K562 (cell line): Measurements from ENCODE around the gene AHCYL2. TPM values are rescaled to one million over a fixed set of nuclear protein-coding genes. Genes with fewer than 3 reads are reported as not detected.

Experiments
- ATF1 ChIP-seq, 2 experiments: fragments of 450-650 bp in 1 of 2; IDR thresholded peaks; 2 replicates each; pipeline ENCODE4 v1.6.1; 2016; ENCODE audit warnings: missing compliant biosample characterization in 1 of 2, missing genetic modification characterization in 1 of 2
- CAMTA2 ChIP-seq: fragments of 250-450 bp; sonication (Bioruptor Pico); conservative IDR thresholded peaks from 2 replicates; pipeline ENCODE4 v1.5.1; 2022
- E2F6 ChIP-seq, 2 experiments: IDR thresholded peaks; 2 replicates each; pipeline ENCODE4 v1.6.1; 2011; ENCODE audit warnings: borderline replicate concordance in 1 of 2, control low read depth in 1 of 2, low read depth in 1 of 2, low read length in 1 of 2, mild to moderate bottlenecking in 1 of 2, mixed read lengths in 1 of 2, moderate library complexity in 1 of 2; ENCODE audit not compliant: insufficient read depth in 1 of 2, insufficient read length in 1 of 2, poor library complexity in 1 of 2, severe bottlenecking in 1 of 2; ENCODE audit errors: extremely low read depth in 1 of 2
- FUS ChIP-seq: fragments of 200-400 bp; formaldehyde crosslinking; optimal IDR thresholded peaks from 2 replicates; pipeline ENCODE3; 2017; ENCODE audit warnings: low read depth, low read length
- HIVEP1 ChIP-seq: fragments of 250-450 bp; sonication (Bioruptor Pico); IDR thresholded peaks from 2 replicates; pipeline ENCODE4 v1.4.0; 2020; ENCODE audit warnings: mild to moderate bottlenecking
- HNRNPLL ChIP-seq: fragments of 200-400 bp; formaldehyde crosslinking; IDR thresholded peaks from 2 replicates; pipeline ENCODE4 v1.6.1; 2017; ENCODE audit warnings: low read length, low read depth, mild to moderate bottlenecking; ENCODE audit not compliant: poor library complexity, severe bottlenecking
- MAZ ChIP-seq, 2 experiments: fragments of 450-650 bp in 1 of 2; sonication (generic) in 1 of 2; formaldehyde crosslinking; IDR thresholded peaks in 1 of 2; conservative IDR thresholded peaks in 1 of 2; 2 replicates each; pipeline versions ENCODE4 v1.4.0 to v1.5.0; 2020; ENCODE audit warnings: mild to moderate bottlenecking in 1 of 2, missing genetic modification reagents in 1 of 2
- MTF1 ChIP-seq: fragments of 250-450 bp; sonication (Bioruptor Pico); IDR thresholded peaks from 2 replicates; pipeline ENCODE4 v1.9.0; 2021; ENCODE audit warnings: moderate library complexity, mild to moderate bottlenecking, inconsistent platforms, borderline replicate concordance
- NCOA2 ChIP-seq, 2 experiments: fragments of 450-650 bp; IDR thresholded peaks; 2 replicates each; pipeline ENCODE4 v1.6.1; 2018; ENCODE audit warnings: mild to moderate bottlenecking in 2 of 2, moderate library complexity in 1 of 2; ENCODE audit not compliant: partially characterized antibody in 2 of 2
- NFXL1 ChIP-seq: fragments of 450-650 bp; formaldehyde crosslinking; IDR thresholded peaks from 2 replicates; pipeline ENCODE4 v1.4.0; 2021; ENCODE audit warnings: mild to moderate bottlenecking
- NONO ChIP-seq, 2 experiments: fragments of 200-400 bp in 1 of 2; fragments of 450-650 bp in 1 of 2; formaldehyde crosslinking in 1 of 2; IDR thresholded peaks; 2 replicates each; pipeline ENCODE4 v1.6.1; 2017; ENCODE audit warnings: low read depth in 2 of 2, mild to moderate bottlenecking in 2 of 2, moderate library complexity in 2 of 2, low read length in 1 of 2
- NR4A1 ChIP-seq, 2 experiments: fragments of 250-450 bp in 1 of 2; fragments of 450-650 bp in 1 of 2; sonication (Bioruptor Pico) in 1 of 2; IDR thresholded peaks; 2 replicates each; pipeline versions ENCODE4 v1.4.0 to v1.6.1; 2016 to 2020; ENCODE audit warnings: mild to moderate bottlenecking in 2 of 2, missing compliant biosample characterization in 1 of 2, missing genetic modification characterization in 1 of 2, moderate library complexity in 1 of 2
- SP1 ChIP-seq: sonication (generic); formaldehyde crosslinking; IDR thresholded peaks from 2 replicates; pipeline ENCODE4 v1.8.1; 2022; ENCODE audit warnings: mild to moderate bottlenecking, missing genetic modification reagents
- XRCC5 ChIP-seq: fragments of 200-400 bp; formaldehyde crosslinking; IDR thresholded peaks from 2 replicates; pipeline ENCODE4 v1.6.1; 2017; ENCODE audit warnings: low read depth, mild to moderate bottlenecking, low read length
- YY1 ChIP-seq, 3 experiments: IDR thresholded peaks; 2 replicates each; pipeline ENCODE4 v1.6.1; 2011; ENCODE audit warnings: low read length in 2 of 3, mild to moderate bottlenecking in 2 of 3, moderate library complexity in 2 of 3, borderline replicate concordance in 1 of 3, control low read depth in 1 of 3, low read depth in 1 of 3; ENCODE audit not compliant: insufficient read depth in 3 of 3, insufficient replicate concordance in 2 of 3, control insufficient read depth in 1 of 3, insufficient read length in 1 of 3; ENCODE audit errors: extremely low read depth in 1 of 3
- ZBTB49 ChIP-seq: sonication (generic); formaldehyde crosslinking; IDR thresholded peaks from 2 replicates; pipeline ENCODE4 v1.8.0; 2022; ENCODE audit warnings: missing genetic modification reagents, mild to moderate bottlenecking, borderline replicate concordance
- ZNF23 ChIP-seq: fragments of 250-450 bp; sonication (Bioruptor Pico); IDR thresholded peaks from 2 replicates; pipeline ENCODE4 v1.4.0; 2020; ENCODE audit warnings: mild to moderate bottlenecking
- ZNF232 ChIP-seq: sonication (generic); formaldehyde crosslinking; IDR thresholded peaks from 2 replicates; pipeline ENCODE4 v1.8.0; 2022; ENCODE audit warnings: mild to moderate bottlenecking, missing genetic modification reagents
- ZNF639 ChIP-seq, 2 experiments: fragments of 200-800 bp in 1 of 2; sonication (Bioruptor generic) in 1 of 2; sonication (generic) in 1 of 2; formaldehyde crosslinking in 1 of 2; IDR thresholded peaks in 1 of 2; conservative IDR thresholded peaks in 1 of 2; 2 replicates each; pipeline versions ENCODE4 v1.5.0 to v1.6.1; 2016 to 2020; ENCODE audit warnings: missing compliant biosample characterization in 1 of 2, missing genetic modification characterization in 1 of 2, missing genetic modification reagents in 1 of 2
- polyA plus RNA-seq, 8 experiments: library from polyadenylated mRNA; depleted of rRNA in 4 of 8; stranded (reverse) in 5 of 8; unstranded in 3 of 8; fragments of >200 nt; fragmentation: Nextera tagmentation in 2 of 8; fragmentation: Illumina TruSeq in 1 of 8; extraction: Ambion mirVana in 2 of 8; extraction: Trizol in 1 of 8; gene quantifications; 2 replicates each; pipeline versions ENCODE4 v1.2.1 to v1.2.3, GENCODE V29; 2011 to 2014; ENCODE audit warnings: inconsistent platforms in 1 of 8, missing spikeins in 1 of 8
- total RNA-seq, 7 experiments: library from RNA; depleted of rRNA in 6 of 7; stranded (reverse); fragments of >200 nt in 6 of 7; fragmentation: Illumina TruSeq in 2 of 7; extraction: Trizol in 2 of 7; gene quantifications; 2 replicates each; pipeline versions ENCODE4 v1.2.1 to v1.2.3, GENCODE V29; 2011 to 2021; ENCODE audit warnings: low replicate concordance in 1 of 7

AHCYL2 gene
- total and polyA plus RNA-seq, 9 of the 15 experiments (the other 6 are each of a cell fraction or from before 2014, with no cell fraction given), result 0.93 to 10.5 (median 5.2) TPM

- TF ChIP-seq E2F6 (IDR thresholded peaks at IDR 0.05; ENCODE audit: borderline replicate concordance in 1 of 2, extremely low read depth in 1 of 2, insufficient read depth in 1 of 2, insufficient read length in 1 of 2, low read depth in 1 of 2, low read length in 1 of 2, poor library complexity in 1 of 2, severe bottlenecking in 1 of 2), result peak; percentile 24 to 25
- TF ChIP-seq NCOA2 (IDR thresholded peaks at IDR 0.05; ENCODE audit: partially characterized antibody in 2 of 2), result no peak
- no peak for TF ChIP-seq ATF1 (CRISPR knock-in tag; IDR thresholded peaks at IDR 0.05)
- peak; percentile 12; the same call in 1 of the 2 replicates for TF ChIP-seq ATF1 (tag; IDR thresholded peaks at IDR 0.05)
- peak in 1 of 2 experiments; percentile 45; a peak in 3 of 4 replicates for TF ChIP-seq MAZ (CRISPR knock-in tag; conservative IDR thresholded peaks at IDR 0.05 in 1 of 2, IDR thresholded peaks at IDR 0.05 in 1 of 2)
- no peak for TF ChIP-seq HNRNPLL
- TF ChIP-seq CAMTA2 (CRISPR knock-in tag), result peak; percentile 89; the same call in 1 of the 2 replicates
- TF ChIP-seq ZNF232 (CRISPR knock-in tag), result peak; percentile 59; the same call in 1 of the 2 replicates
- TF ChIP-seq YY1 (IDR thresholded peaks at IDR 0.05; ENCODE audit: borderline replicate concordance in 1 of 3, control insufficient read depth in 1 of 3, extremely low read depth in 1 of 3, insufficient read depth in 3 of 3, insufficient read length in 1 of 3, insufficient replicate concordance in 2 of 3, low read depth in 1 of 3, low read length in 2 of 3), result peak in 1 of 3 experiments; percentile 44
- no peak for TF ChIP-seq NFXL1 (CRISPR knock-in tag)
- 0 out of 4 replicates have a peak, but pooled peaks of 1 of the 2 experiments have one; percentile 43 for TF ChIP-seq ZNF639 (CRISPR knock-in tag; conservative IDR thresholded peaks at IDR 0.05 in 1 of 2, IDR thresholded peaks at IDR 0.05 in 1 of 2)
- TF ChIP-seq NONO (IDR thresholded peaks at IDR 0.05; ENCODE audit: low read depth in 2 of 2, low read length in 1 of 2), result peak in 1 of 2 experiments; percentile 88; a peak in 2 of 4 replicates
- 0 out of 2 replicates have a peak, but pooled peaks have one; percentile 10 for TF ChIP-seq SP1 (CRISPR knock-in tag)
- peak; percentile 35; the same call in 1 of the 2 replicates for TF ChIP-seq XRCC5
- TF ChIP-seq MTF1 (CRISPR knock-in tag), result 0 out of 2 replicates have a peak, but pooled peaks have one; percentile 35
- no peak for TF ChIP-seq ZNF23
- no peak for TF ChIP-seq NR4A1 (CRISPR knock-in tag; IDR thresholded peaks at IDR 0.05)
- TF ChIP-seq NR4A1 (tag; IDR thresholded peaks at IDR 0.05), result 0 out of 2 replicates have a peak, but pooled peaks have one; percentile 15
- TF ChIP-seq HIVEP1 (CRISPR knock-in tag), result 0 out of 2 replicates have a peak, but pooled peaks have one; percentile 55
- peak; percentile 74 for TF ChIP-seq FUS
- TF ChIP-seq ZBTB49 (CRISPR knock-in tag), result peak; percentile 87; the same call in 1 of the 2 replicates
Observed at GRCh38 chr7:129225206-129225930, 538 bp downstream of the AHCYL2 start (continued).
